Choroid plexus epithelial cell (primary cell): ENCODE data around the gene ZNF93.
A peak's percentile ranks its signal among the peaks of the same experiment; 100 is the strongest.
"Not testable (repeated sequence)": the region's sequence is repeated elsewhere in the genome, so short reads cannot be mapped to it uniquely, and the experiment has no call there.

Source experiments
- DNase-seq: peaks from one replicate; pipeline ENCODE4 v3.0.0-alpha.2; 2010; ENCODE audit warnings: low read depth
- H3K4me3 ChIP-seq: 2 replicates; pipeline ENCODE4 v1.5.1; 2011; ENCODE audit warnings: low read depth, mild to moderate bottlenecking, control low read depth, low read length, moderate library complexity
- CTCF ChIP-seq: conservative IDR thresholded peaks from 2 replicates; pipeline ENCODE4 v1.5.1; 2011; ENCODE audit warnings: low read depth, mild to moderate bottlenecking, control low read depth, inconsistent platforms, low read length, moderate library complexity

Gene ZNF93

DNA sequence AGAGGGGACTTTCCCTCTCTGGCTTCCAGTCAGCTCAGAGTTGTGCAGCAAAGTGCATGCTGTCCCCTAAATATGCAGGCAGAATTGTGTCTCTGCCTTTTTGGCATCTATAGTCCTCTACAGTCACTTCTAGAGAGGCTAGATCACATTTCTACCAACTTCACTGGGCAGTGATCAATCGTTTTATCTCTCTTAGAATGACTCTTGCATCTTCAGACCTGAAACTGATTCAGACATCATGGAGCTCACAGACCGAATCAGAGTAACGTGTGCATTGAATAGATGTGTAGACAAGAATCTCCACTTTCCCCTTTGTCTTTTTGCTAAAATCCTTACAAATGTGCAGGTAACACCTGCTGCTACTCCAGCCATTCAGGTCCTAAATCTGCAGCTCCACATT is 28.8 kb upstream of the ZNF93 start:
- TF ChIP-seq CTCF: no peak
- DNase-seq: no peak
- H3K4me3 ChIP-seq: no peak overlapping the region

DNA sequence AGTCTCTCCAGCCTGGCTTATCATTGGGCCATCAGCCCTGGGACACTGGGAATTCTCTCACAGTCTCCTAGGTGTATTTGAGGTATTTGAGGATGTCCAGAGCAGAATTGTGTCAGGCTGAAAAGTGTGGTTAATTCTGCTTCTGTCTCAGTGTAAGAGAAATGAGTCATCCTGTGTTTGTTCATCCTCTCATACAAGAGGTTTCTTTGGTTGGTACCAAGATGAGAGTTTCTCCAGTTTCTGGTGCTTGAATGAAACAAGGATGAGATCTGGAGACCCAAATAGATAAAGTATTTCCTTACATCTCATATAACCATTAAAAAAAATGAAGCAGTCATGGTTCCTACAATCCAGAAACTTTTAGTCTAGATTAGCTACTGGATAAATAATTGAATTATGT is 27.4 kb upstream of the ZNF93 start:
- peak; percentile 17 for DNase-seq

GRCh38 chr19:19877724-19878123 is 23.0 kb upstream of the ZNF93 start:
- no peak overlapping the region for H3K4me3 ChIP-seq
- no peak for TF ChIP-seq CTCF
- no peak for DNase-seq

More for the DNA sequence above, 27.4 kb upstream of the ZNF93 start:
- TF ChIP-seq CTCF: no peak
- no peak overlapping the region for H3K4me3 ChIP-seq

- H3K4me3 ChIP-seq: no peak overlapping the region
- TF ChIP-seq CTCF: no peak
- no peak for DNase-seq
These were observed 16.2 kb upstream of the ZNF93 start for GRCh38 chr19:19884583-19884982.

DNA sequence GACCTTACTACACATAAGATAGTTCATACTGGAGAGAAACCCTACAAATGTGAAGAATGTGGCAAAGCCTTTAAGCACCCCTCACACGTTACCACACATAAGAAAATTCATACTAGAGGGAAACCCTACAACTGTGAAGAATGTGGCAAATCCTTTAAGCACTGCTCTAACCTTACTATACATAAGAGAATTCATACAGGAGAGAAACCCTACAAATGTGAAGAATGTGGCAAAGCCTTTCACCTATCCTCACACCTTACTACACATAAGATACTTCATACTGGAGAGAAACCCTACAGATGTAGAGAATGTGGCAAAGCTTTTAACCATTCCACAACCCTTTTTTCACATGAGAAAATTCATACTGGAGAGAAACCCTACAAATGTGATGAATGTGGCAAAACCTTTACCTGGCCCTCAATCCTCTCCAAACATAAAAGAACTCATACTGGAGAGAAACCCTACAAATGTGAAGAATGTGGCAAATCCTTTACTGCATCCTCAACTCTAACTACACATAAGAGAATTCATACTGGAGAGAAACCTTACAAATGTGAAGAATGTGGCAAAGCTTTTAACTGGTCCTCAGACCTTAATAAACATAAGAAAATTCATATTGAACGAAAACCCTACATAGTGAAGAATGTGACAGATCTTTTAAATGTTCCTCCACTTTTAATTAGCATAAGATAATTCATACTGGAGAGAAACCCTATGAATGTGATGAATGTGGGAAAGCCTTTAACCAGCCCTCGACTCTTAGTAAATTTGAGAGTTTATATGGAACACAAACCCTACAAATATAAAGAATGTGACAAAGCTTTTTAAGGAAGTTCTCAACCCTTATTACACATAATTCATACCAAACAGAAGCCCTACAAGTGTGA is 8.4 kb upstream of the ZNF93 start:
- not testable (repeated sequence) for H3K4me3 ChIP-seq, DNase-seq

- H3K4me3 ChIP-seq: peak overlapping the region; percentile 77
- DNase-seq: peak; percentile 76
- no peak for TF ChIP-seq CTCF
These were observed 512 bp upstream of the ZNF93 start for GRCh38 chr19:19900139-19900728.

DNA sequence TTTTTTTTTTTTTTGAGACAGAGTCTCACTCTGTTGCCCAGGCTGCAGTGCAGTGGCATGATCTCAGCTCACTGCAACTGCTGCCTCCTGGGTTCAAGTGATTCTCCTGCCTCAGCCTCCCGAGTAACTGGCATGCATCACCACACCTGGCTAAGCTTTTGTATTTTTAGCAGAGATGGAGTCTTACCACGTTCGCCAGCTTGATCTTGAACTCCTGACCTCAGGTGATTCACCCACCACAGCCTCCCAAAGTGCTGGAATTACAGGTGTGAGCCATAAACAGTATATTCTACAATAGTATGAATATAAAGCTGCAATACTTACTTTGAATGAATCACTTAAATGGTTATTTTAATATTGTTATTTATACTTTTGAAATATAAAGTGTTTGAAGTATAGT is 6.8 kb downstream of the ZNF93 start:
- not testable (repeated sequence) for DNase-seq

GRCh38 chr19:19909654-19910053 is 8.9 kb downstream of the ZNF93 start:
- DNase-seq: no peak
- TF ChIP-seq CTCF: no peak
- no peak overlapping the region for H3K4me3 ChIP-seq

More for the DNA sequence above, 6.8 kb downstream of the ZNF93 start:
- H3K4me3 ChIP-seq: not testable (repeated sequence)
